Measurements from ENCODE around the gene ULK3. TPM values are rescaled to one million over a fixed set of nuclear protein-coding genes. Genes with fewer than 3 reads are reported as not detected.

The ULK3 gene
- total RNA-seq, 1 experiment from 2014 or later = 48.4 TPM

DNA sequence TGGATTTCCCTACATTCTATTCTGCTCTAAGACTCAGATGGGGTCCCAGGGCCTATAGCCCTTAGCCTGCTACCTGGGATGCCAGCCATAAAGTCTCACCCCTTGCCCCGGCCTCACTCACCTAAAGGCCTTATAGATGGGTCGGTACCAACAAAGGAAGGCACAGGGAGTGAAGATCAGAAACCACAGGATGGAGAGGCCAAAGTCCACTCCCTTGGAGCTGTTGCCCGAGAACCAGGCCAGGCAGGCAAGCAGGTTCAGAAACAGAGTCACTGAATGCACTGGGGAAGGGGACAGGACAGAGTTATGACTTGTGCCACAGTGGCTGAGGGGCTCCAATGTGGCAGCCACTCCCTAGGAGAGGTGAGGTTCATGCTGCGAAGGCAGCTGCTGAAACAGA lies 7.4 kb upstream of the ULK3 start:
- no peaks in the 10 kb centered on the region for H4K20me1 ChIP-seq (ENCODE audit: insufficient read depth)
- no peak for TF ChIP-seq RAD21 (IDR thresholded peaks at IDR 0.05; ENCODE audit: low read depth)
- TF ChIP-seq, protein P1, sequence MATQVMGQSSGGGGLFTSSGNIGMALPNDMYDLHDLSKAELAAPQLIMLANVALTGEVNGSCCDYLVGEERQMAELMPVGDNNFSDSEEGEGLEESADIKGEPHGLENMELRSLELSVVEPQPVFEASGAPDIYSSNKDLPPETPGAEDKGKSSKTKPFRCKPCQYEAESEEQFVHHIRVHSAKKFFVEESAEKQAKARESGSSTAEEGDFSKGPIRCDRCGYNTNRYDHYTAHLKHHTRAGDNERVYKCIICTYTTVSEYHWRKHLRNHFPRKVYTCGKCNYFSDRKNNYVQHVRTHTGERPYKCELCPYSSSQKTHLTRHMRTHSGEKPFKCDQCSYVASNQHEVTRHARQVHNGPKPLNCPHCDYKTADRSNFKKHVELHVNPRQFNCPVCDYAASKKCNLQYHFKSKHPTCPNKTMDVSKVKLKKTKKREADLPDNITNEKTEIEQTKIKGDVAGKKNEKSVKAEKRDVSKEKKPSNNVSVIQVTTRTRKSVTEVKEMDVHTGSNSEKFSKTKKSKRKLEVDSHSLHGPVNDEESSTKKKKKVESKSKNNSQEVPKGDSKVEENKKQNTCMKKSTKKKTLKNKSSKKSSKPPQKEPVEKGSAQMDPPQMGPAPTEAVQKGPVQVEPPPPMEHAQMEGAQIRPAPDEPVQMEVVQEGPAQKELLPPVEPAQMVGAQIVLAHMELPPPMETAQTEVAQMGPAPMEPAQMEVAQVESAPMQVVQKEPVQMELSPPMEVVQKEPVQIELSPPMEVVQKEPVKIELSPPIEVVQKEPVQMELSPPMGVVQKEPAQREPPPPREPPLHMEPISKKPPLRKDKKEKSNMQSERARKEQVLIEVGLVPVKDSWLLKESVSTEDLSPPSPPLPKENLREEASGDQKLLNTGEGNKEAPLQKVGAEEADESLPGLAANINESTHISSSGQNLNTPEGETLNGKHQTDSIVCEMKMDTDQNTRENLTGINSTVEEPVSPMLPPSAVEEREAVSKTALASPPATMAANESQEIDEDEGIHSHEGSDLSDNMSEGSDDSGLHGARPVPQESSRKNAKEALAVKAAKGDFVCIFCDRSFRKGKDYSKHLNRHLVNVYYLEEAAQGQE (IDR thresholded peaks at IDR 0.05; ENCODE audit: low read depth) = no peak
- no peak for TF ChIP-seq YY1 (IDR thresholded peaks at IDR 0.05; ENCODE audit: extremely low read depth, insufficient replicate concordance, low read depth, low read length)
- TF ChIP-seq ELF1 (IDR thresholded peaks at IDR 0.05; ENCODE audit: borderline replicate concordance, low read depth) = no peak
- TF ChIP-seq ATF3 (IDR thresholded peaks at IDR 0.05) = no peak
- TF ChIP-seq, protein P2, sequence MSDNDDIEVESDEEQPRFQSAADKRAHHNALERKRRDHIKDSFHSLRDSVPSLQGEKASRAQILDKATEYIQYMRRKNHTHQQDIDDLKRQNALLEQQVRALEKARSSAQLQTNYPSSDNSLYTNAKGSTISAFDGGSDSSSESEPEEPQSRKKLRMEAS (IDR thresholded peaks at IDR 0.05) = no peak
- TF ChIP-seq CBX3 (IDR thresholded peaks at IDR 0.05; ENCODE audit: low read depth) = no peak
- no peak for TF ChIP-seq TCF7L2 (IDR thresholded peaks at IDR 0.05; ENCODE audit: borderline replicate concordance, extremely low read depth, insufficient read depth, insufficient read length)
- TF ChIP-seq SIN3A (IDR thresholded peaks at IDR 0.05; ENCODE audit: low read depth) = no peak
- TF ChIP-seq EZH2 (IDR thresholded peaks at IDR 0.05) = no peak
- peaks cover 26 to 35% of the 10 kb centered on the region in 2 experiments; a peak in 3 of 4 replicates for H3K36me3 ChIP-seq (ENCODE audit: control insufficient read depth in 1 of 2, insufficient read depth in 2 of 2, low read length in 2 of 2)
- no TSS peak for BruUV-seq (replicated peaks)
- H3K9me2 ChIP-seq (ENCODE audit: insufficient read depth) = no peaks in the 10 kb centered on the region
- 0 out of 2 replicates have a peak, but pooled peaks cover 4% of the 10 kb centered on the region for H3K79me2 ChIP-seq (ENCODE audit: insufficient read depth, low read length)
- no peak overlapping the region for H2AFZ ChIP-seq (ENCODE audit: low read depth, low read length, poor library complexity, severe bottlenecking)
- no peaks in the 10 kb centered on the region for H3K4me1 ChIP-seq (ENCODE audit: control insufficient read depth in 1 of 2, insufficient read depth in 2 of 2, low read length in 2 of 2)
- no peaks in the 10 kb centered on the region for H3K9me3 ChIP-seq (ENCODE audit: control insufficient read depth in 1 of 2, insufficient read depth in 1 of 2, low read depth in 1 of 2, low read length in 2 of 2)
- ATAC-seq (no peak), DNase-seq (ENCODE audit: low read depth, low spot score) (no peak)
- ChIA-PET CTCF (no interaction called here), RAD21 (ENCODE audit: low non-redundant PET in 1 of 2, low total read pairs in 2 of 2, uncharacterized antibody in 2 of 2, unreplicated experiment in 2 of 2) (no interaction called here), POLR2A (no interaction called here)
- no peak overlapping the region for H3K4me2 ChIP-seq (ENCODE audit: low read length)
- H3K9ac ChIP-seq (ENCODE audit: low read length) = no peak overlapping the region
- H3K4me3 ChIP-seq (replicated peaks in 1 of 2; ENCODE audit: low read depth in 1 of 2, low read length in 2 of 2) = no peak overlapping the region
- intact Hi-C loops (cut with micrococcal nuclease) = no loop called here
- no peak overlapping the region for H3K27ac ChIP-seq (ENCODE audit: low read depth, low read length)
- no peaks in the 10 kb centered on the region for H3K27me3 ChIP-seq (ENCODE audit: insufficient read depth, low read length)
